ENCODE results near the gene ANKRD55.

- TF ChIP-seq CTCF (IDR thresholded peaks at IDR 0.05) (no peak), EP300 (IDR thresholded peaks at IDR 0.05) (no peak), POLR2A (IDR thresholded peaks at IDR 0.05) (no peak)
Observed at GRCh38 chr5:56144211-56144610, 88.9 kb downstream of the ANKRD55 start.
